Caki2 (cell line): ENCODE results near the gene ZBED5. TPM values are rescaled to one million over a fixed set of nuclear protein-coding genes. Genes with fewer than 3 reads are reported as not detected.
"Not testable (repeated sequence)": the region's sequence is repeated elsewhere in the genome, so short reads cannot be mapped to it uniquely, and the experiment has no call there.

Experiments used
- DNase-seq: peaks from one replicate; pipeline ENCODE4 v3.0.0-alpha.2; 2015; ENCODE audit warnings: low read depth
- in situ Hi-C: cut with HindIII; loops from 2 replicates; pipeline ENCODE4 v1.10.0; 2016; ENCODE audit warnings: low sequenced_read_pairs, low pct_unique_long_range_greater_than_20kb, mixed read lengths
- total RNA-seq: library from RNA; depleted of rRNA; stranded (reverse); fragments of >200 nt; shearing (Covaris generic); gene quantifications from 2 replicates; pipeline ENCODE4 v1.2.3, GENCODE V29; 2014; ENCODE audit warnings: low replicate concordance

Gene ZBED5
- total RNA-seq, 1 experiment from 2014 or later = 10.4 TPM

GRCh38 chr11:10885703-10886363 lies 28.0 kb upstream of the ZBED5 start:
- no peak for DNase-seq
- in situ Hi-C loops = no loop called here

GRCh38 chr11:10884292-10884691 lies 26.4 kb upstream of the ZBED5 start:
- in situ Hi-C loops, DNase-seq: not testable (repeated sequence)

- in situ Hi-C loops = no loop called here
Observed at GRCh38 chr11:10881892-10882291, 24.0 kb upstream of the ZBED5 start.

GRCh38 chr11:10878408-10879214 lies 20.8 kb upstream of the ZBED5 start:
- no peak for DNase-seq
- in situ Hi-C loops = no loop called here

More at GRCh38 chr11:10881892-10882291, 24.0 kb upstream of the ZBED5 start:
- no peak for DNase-seq

DNA sequence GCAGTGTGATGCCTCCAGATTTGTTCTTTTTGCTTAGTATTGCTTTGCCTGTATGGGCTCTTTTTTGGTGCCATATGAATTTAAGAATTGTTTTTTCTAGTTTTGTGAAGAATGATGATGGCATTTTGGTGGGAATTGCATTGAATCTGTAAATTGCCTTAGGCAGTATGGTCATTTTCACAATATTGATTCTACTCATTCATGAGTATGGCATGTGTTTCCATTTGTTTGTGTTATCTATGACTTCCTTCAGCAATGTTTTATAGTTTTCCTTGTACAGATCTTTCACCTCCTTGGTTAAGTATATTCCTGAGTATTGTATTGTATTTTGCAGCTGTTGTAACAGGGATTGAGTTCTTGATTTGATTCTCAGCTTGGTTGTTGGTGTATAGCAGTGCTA lies 18.3 kb upstream of the ZBED5 start:
- DNase-seq = no peak
- in situ Hi-C loops = no loop called here

DNA sequence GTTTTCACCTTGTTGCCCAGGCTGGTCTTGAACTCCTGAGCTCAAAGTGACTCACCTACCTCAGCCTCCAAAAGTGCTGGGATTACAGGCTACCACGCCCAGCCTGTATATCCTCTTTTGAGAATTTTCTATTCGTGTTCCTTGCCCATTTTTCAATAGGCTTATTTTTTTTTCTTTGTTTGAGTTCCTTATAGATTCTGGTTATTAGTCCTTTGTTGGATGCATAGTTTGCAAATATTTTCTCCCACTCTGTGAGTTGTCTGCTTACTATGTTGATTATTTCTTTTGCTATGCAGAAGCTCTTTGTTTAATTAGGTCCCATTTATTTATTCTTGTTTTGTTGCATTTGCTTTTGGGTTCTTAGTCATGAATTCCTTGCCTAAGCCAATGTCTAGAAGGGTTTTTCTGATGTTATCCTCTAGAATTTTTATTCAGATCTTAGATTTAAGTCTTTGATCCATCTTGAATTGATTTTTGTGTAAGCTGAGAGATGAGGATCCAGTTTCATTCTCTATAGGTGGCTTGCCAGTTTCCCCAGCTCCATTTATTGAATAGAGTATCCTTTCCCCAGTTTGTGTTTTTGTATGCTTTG lies 17.7 kb upstream of the ZBED5 start:
- DNase-seq = no peak
- in situ Hi-C loops = no loop called here

- no peak for DNase-seq
- in situ Hi-C loops = no loop called here
Observed at GRCh38 chr11:10872097-10872496, 14.2 kb upstream of the ZBED5 start.

GRCh38 chr11:10868352-10868751 lies 10.5 kb upstream of the ZBED5 start:
- DNase-seq = no peak
- in situ Hi-C loops = no loop called here

GRCh38 chr11:10866893-10867331 lies 9.1 kb upstream of the ZBED5 start:
- in situ Hi-C loops = no loop called here
- peak; percentile 85 for DNase-seq

- in situ Hi-C loops = no loop called here
- DNase-seq = no peak
Observed at GRCh38 chr11:10865837-10866270, 8.0 kb upstream of the ZBED5 start.

GRCh38 chr11:10864688-10865087 lies 6.8 kb upstream of the ZBED5 start:
- DNase-seq = no peak

DNA sequence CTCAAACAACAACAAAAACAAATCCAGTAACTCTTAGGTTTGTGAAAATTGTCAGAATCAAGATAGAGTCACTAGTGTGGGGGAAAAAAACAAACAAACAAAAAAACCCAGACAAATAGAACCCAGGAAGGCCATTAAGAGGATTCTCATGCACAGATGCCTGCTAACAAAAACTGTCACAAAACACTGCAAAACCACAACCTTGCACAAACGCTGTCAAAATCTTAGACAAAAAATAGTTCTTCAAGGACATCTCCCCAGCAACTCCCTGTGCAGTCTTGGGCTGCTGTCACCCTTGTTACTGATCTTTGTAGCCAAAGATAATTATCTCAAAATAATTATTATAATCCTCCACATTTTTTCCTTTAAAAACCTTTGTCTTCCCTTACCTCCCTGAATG lies 4.6 kb upstream of the ZBED5 start:
- no peak for DNase-seq
- in situ Hi-C loops = no loop called here

More at GRCh38 chr11:10864688-10865087, 6.8 kb upstream of the ZBED5 start:
- in situ Hi-C loops = no loop called here

- no peak for DNase-seq
- in situ Hi-C loops = no loop called here
Observed at GRCh38 chr11:10861799-10862198, 3.9 kb upstream of the ZBED5 start.

DNA sequence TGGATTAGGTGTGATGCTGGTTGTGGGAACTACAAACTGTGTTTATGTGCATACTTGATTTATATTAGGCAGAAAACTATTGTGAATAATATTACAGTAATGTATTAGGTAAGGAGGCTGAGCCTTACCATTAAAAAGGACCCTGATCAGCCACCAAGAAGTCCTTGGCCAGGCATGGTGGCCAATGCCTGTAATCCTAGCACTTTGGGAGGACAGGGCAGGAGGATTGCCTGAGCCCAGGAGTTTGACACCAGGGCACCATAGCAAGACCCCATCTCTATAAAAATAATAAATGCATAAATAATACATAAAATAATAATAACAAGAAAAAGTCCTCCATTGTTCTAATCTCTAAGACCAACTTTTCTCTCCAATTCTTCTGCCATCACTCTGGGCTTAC lies 3.2 kb upstream of the ZBED5 start:
- in situ Hi-C loops = no loop called here
- DNase-seq = no peak

- DNase-seq = no peak
- in situ Hi-C loops = no loop called here
Observed at GRCh38 chr11:10858439-10859325, 829 bp upstream of the ZBED5 start.

- no peak for DNase-seq
- in situ Hi-C loops = no loop called here
Observed at GRCh38 chr11:10857459-10857708, 469 bp downstream of the ZBED5 start.

- in situ Hi-C loops = no loop called here
- no peak for DNase-seq
Observed at GRCh38 chr11:10856689-10857458, 979 bp downstream of the ZBED5 start.

DNA sequence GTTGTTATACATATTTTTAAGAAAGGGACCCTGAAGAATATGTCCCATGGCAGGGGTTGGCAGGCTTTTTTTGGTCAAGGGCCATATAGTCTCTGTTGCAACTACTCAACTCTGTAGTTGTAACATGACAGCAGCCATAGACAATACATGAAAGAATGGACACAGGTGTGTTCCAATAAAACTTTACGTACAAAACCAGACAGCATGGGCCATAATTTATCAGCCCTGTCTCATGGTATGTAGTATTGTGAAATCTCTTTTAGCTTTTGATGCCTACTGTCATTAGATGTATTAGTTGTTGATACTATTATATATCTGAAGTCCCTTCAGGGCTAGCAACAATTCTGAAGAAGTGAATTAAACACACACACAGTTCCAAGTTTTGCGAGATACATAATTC lies 2.6 kb downstream of the ZBED5 start:
- in situ Hi-C loops = no loop called here
- no peak for DNase-seq
